ENCODE data around the gene ATOH7. TPM values are rescaled to one million over a fixed set of nuclear protein-coding genes. Genes with fewer than 3 reads are reported as not detected.
"Not testable (repeated sequence)": the region's sequence is repeated elsewhere in the genome, so short reads cannot be mapped to it uniquely, and the experiment has no call there.

ATOH7 gene
- total RNA-seq (2014; rRNA removed; shearing (Covaris generic)) (0.57 and 2.4 TPM in 2 replicates), total RNA-seq (2022) (0.21 TPM in 1 of 2 replicates, not detected in the other), Bru-seq, nascent RNA (percentile 27 among the genes with signal in this experiment), BruChase-seq, experiment 1, labeled RNA remaining after a 6-hour chase (percentile 21 among the genes with signal in this experiment), BruChase-seq, experiment 2, labeled RNA remaining after a 2-hour chase (percentile 30 among the genes with signal in this experiment)
- long read RNA-seq, partial matches to known transcripts = 0 of 3 reads
- long read RNA-seq, other reads (novel, unspliced or antisense) = 0 of 3 reads

DNA sequence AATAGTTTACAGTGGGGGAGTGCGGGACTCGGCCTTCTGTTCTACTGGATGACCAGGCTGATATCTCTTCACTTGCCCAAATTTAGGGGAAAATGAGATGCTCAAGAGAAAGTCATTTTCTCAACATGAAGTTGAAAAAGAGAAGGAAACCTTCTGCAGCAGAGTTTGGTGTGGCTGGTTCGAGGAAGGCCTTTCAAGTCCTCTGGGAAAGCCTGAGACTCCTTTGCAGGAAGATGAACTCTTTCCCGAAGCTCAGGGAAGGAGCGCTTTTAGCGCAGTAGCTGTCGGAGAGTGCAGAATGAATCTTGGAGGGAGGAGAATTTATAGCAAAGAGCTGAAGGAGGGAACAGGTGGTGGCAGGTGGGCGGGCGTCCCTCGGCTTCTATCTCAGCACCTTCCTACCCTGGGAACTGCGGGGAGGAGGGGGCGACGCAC is at the start of gene ATOH7:
Gene ATOH7 (minus strand): TSS at position 297 of the 435 bp plus-strand sequence. CDS start 436 bp downstream, outside the sequence.
- H3K27ac ChIP-seq (ENCODE audit: low read depth, low read length, poor library complexity, severe bottlenecking) = no peak within 1 kb of the TSS
- H3K4me2 ChIP-seq (ENCODE audit: low read length) = peak within 1 kb of the TSS; percentile 86
- TF ChIP-seq, protein P1, sequence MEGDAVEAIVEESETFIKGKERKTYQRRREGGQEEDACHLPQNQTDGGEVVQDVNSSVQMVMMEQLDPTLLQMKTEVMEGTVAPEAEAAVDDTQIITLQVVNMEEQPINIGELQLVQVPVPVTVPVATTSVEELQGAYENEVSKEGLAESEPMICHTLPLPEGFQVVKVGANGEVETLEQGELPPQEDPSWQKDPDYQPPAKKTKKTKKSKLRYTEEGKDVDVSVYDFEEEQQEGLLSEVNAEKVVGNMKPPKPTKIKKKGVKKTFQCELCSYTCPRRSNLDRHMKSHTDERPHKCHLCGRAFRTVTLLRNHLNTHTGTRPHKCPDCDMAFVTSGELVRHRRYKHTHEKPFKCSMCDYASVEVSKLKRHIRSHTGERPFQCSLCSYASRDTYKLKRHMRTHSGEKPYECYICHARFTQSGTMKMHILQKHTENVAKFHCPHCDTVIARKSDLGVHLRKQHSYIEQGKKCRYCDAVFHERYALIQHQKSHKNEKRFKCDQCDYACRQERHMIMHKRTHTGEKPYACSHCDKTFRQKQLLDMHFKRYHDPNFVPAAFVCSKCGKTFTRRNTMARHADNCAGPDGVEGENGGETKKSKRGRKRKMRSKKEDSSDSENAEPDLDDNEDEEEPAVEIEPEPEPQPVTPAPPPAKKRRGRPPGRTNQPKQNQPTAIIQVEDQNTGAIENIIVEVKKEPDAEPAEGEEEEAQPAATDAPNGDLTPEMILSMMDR (conservative IDR thresholded peaks at IDR 0.05; ENCODE audit: low read length) = no peak
- no peak for TF ChIP-seq EZH2phosphoT487 (IDR thresholded peaks at IDR 0.05; ENCODE audit: borderline replicate concordance, low read depth, low read length)
- ChIA-PET POLR2A (interaction anchor here (0.6 to 1.6 kb wide), 5 partner anchors 16 to 101 kb away, joined by 3 to 8 read pairs (median 3); partner anchors contain the start of gene PBLD), CTCF (ENCODE audit: unreplicated experiment) (no interaction called here)
- no peaks in the 10 kb centered on the region for H4K20me1 ChIP-seq (ENCODE audit: insufficient read depth, low read length)
- BruUV-seq (replicated peaks) = no TSS peak
- peaks cover 14% of the 10 kb centered on the region for H3K4me1 ChIP-seq (ENCODE audit: insufficient read depth, low read length, poor library complexity, severe bottlenecking)
- peak within 1 kb of the TSS; percentile 92 for H2AFZ ChIP-seq (ENCODE audit: low read length)
- no peaks in the 10 kb centered on the region for H3K36me3 ChIP-seq (ENCODE audit: insufficient read depth, low read length)
- no peaks in the 10 kb centered on the region for H3K9me3 ChIP-seq (ENCODE audit: low read length)
- no peak for DNase-seq (ENCODE audit: low spot score)
- H3K79me2 ChIP-seq (ENCODE audit: insufficient read depth, low read depth, low read length) = no peaks in the 10 kb centered on the region
- intact Hi-C loops (cut with micrococcal nuclease; ENCODE audit: unreplicated experiment) = loop anchor here (5.0 kb wide), 1 partner anchor 70 kb away; no protein-coding TSS in a partner anchor
- no peaks in the 10 kb centered on the region for H3K9me2 ChIP-seq (ENCODE audit: insufficient read depth, low read length)
- peak within 1 kb of the TSS; percentile 67 for H3K4me3 ChIP-seq (ENCODE audit: low read depth, low read length, poor library complexity, severe bottlenecking)

DNA sequence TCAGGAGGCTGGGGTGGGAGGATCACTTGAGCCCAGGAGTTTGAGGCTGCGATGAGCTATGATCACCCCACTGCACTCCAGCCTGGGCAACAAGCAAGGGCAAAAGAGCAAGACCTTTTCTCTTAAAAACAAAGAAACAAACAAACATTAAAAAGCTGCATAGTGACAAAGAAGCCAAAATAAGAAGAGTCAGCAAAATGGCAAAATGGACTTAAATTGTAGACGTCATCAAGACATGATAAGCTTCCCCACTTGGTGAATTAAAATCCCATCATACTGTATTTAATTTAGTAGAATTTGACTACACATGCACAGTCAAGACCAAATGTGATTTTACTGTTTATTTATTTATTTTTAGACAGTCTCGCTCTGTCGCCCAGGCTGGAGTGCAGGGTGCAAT is 48.8 kb upstream of the ATOH7 start:
- intact Hi-C loops (cut with micrococcal nuclease; ENCODE audit: unreplicated experiment) = no loop called here
- Histone ChIP-seq H2AFZ (ENCODE audit: low read length) (no peak overlapping the region), H3K27ac (ENCODE audit: low read depth, low read length, poor library complexity, severe bottlenecking) (no peak overlapping the region), H3K9me2 (ENCODE audit: insufficient read depth, low read length) (no peaks in the 10 kb centered on the region), H3K79me2 (ENCODE audit: insufficient read depth, low read depth, low read length) (no peaks in the 10 kb centered on the region), H3K4me3 (ENCODE audit: low read depth, low read length, poor library complexity, severe bottlenecking) (no peak overlapping the region), H4K20me1 (ENCODE audit: insufficient read depth, low read length) (no peaks in the 10 kb centered on the region), H3K36me3 (ENCODE audit: insufficient read depth, low read length) (no peaks in the 10 kb centered on the region), H3K4me2 (ENCODE audit: low read length) (no peak overlapping the region), H3K4me1 (ENCODE audit: insufficient read depth, low read length, poor library complexity, severe bottlenecking) (no peaks in the 10 kb centered on the region), H3K9me3 (ENCODE audit: low read length) (0 out of 2 replicates have a peak, but pooled peaks cover 7% of the 10 kb centered on the region)
- TF ChIP-seq EZH2phosphoT487 (IDR thresholded peaks at IDR 0.05; ENCODE audit: borderline replicate concordance, low read depth, low read length) = no peak
- TF ChIP-seq, protein P1 (conservative IDR thresholded peaks at IDR 0.05; ENCODE audit: low read length) = no peak
- ChIA-PET POLR2A (interaction anchor here (0.6 to 1.4 kb wide), 3 partner anchors 15 to 27 kb away, joined by 4 to 5 read pairs (median 4); no protein-coding TSS in a partner anchor), CTCF (ENCODE audit: unreplicated experiment) (no interaction called here)
- DNase-seq (ENCODE audit: low spot score) = no peak
- no TSS peak for BruUV-seq (replicated peaks)

DNA sequence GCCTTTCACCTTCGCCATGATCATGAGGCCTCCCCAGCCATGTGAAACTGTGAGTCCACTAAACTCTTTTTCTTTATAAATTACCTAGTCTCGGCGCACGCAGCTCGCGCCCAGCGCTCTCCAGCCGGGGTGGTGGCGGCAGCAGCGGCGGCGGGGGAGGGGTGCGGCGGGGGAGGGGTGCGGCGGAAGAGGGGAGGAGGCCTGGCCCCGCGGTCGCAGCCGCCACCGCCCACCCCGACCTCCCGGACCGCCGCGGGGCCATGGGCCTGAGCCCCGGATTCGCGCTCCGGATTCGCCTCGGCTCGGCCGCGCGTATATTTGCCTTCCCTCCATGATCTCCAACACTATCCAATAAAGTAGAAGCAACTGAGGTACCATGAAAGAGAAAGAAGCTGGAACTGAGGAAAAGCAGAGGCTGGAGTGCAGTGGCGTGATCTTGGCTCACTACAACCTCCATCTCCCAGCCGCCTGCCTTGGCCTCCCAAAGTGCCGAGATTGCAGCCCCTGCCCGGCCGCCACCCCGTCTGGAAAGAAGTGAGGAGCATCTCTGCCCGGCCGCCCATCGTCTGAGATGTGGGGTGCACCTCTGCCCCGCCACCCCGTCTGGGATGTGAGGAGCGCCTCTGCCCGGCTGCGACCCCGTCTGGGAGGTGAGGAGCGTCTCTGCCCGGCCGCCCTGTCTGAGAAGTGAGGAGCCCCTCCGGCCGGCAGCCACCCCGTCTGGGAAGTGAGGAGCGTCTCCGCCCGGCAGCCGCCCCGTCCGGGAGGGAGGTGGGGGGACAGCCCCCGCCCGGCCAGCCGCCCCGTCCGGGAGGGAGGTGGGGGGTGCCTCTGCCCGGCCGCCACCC is 47.2 kb upstream of the ATOH7 start:
- H3K4me2 ChIP-seq (ENCODE audit: low read length); H4K20me1 ChIP-seq (ENCODE audit: insufficient read depth, low read length); BruUV-seq (replicated peaks); H3K9me2 ChIP-seq (ENCODE audit: insufficient read depth, low read length); H3K9me3 ChIP-seq (ENCODE audit: low read length); POLR2A ChIA-PET; H3K4me1 ChIP-seq (ENCODE audit: insufficient read depth, low read length, poor library complexity, severe bottlenecking); H3K27ac ChIP-seq (ENCODE audit: low read depth, low read length, poor library complexity, severe bottlenecking); CTCF ChIA-PET (ENCODE audit: unreplicated experiment); H3K79me2 ChIP-seq (ENCODE audit: insufficient read depth, low read depth, low read length); H3K4me3 ChIP-seq (ENCODE audit: low read depth, low read length, poor library complexity, severe bottlenecking); H3K36me3 ChIP-seq (ENCODE audit: insufficient read depth, low read length); H2AFZ ChIP-seq (ENCODE audit: low read length); intact Hi-C loops (cut with micrococcal nuclease; ENCODE audit: unreplicated experiment): not testable (repeated sequence)
- peak; percentile 19 for DNase-seq (ENCODE audit: low spot score)

GRCh38 chr10:68277814-68278213 is 45.9 kb upstream of the ATOH7 start:
- DNase-seq (ENCODE audit: low spot score); H3K9me3 ChIP-seq (ENCODE audit: low read length); H2AFZ ChIP-seq (ENCODE audit: low read length); BruUV-seq (replicated peaks); H3K27ac ChIP-seq (ENCODE audit: low read depth, low read length, poor library complexity, severe bottlenecking); CTCF ChIA-PET (ENCODE audit: unreplicated experiment); H3K4me2 ChIP-seq (ENCODE audit: low read length); H3K79me2 ChIP-seq (ENCODE audit: insufficient read depth, low read depth, low read length); H3K4me3 ChIP-seq (ENCODE audit: low read depth, low read length, poor library complexity, severe bottlenecking); intact Hi-C loops (cut with micrococcal nuclease; ENCODE audit: unreplicated experiment); H3K4me1 ChIP-seq (ENCODE audit: insufficient read depth, low read length, poor library complexity, severe bottlenecking); H3K36me3 ChIP-seq (ENCODE audit: insufficient read depth, low read length); POLR2A ChIA-PET; H3K9me2 ChIP-seq (ENCODE audit: insufficient read depth, low read length); H4K20me1 ChIP-seq (ENCODE audit: insufficient read depth, low read length): not testable (repeated sequence)
